Fibroblast of mammary gland (primary cell): ENCODE data around the gene KRT74.
A peak's percentile ranks its signal among the peaks of the same experiment; 100 is the strongest.
"Not testable (repeated sequence)": the region's sequence is repeated elsewhere in the genome, so short reads cannot be mapped to it uniquely, and the experiment has no call there.

Source experiments
- DNase-seq: peaks from one replicate; pipeline ENCODE4 v3.0.0-alpha.2; 2010; ENCODE audit warnings: low read depth
- H3K4me3 ChIP-seq: 2 replicates; pipeline ENCODE4 v1.5.1; 2011; ENCODE audit warnings: low read depth, mild to moderate bottlenecking, low read length, moderate library complexity; ENCODE audit not compliant: control insufficient read depth
- CTCF ChIP-seq: conservative IDR thresholded peaks from 2 replicates; pipeline ENCODE4 v1.5.1; 2011; ENCODE audit warnings: low read depth, low read length, inconsistent platforms; ENCODE audit not compliant: control insufficient read depth, insufficient read depth

The KRT74 gene

GRCh38 chr12:52603314-52603713 lies 29.7 kb upstream of the KRT74 start:
- TF ChIP-seq CTCF = no peak
- DNase-seq = peak; percentile 11
- H3K4me3 ChIP-seq = no peak overlapping the region

GRCh38 chr12:52602552-52602951 lies 28.9 kb upstream of the KRT74 start:
- no peak overlapping the region for H3K4me3 ChIP-seq
- no peak for DNase-seq
- no peak for TF ChIP-seq CTCF

GRCh38 chr12:52601671-52602070 lies 28.0 kb upstream of the KRT74 start:
- no peak for DNase-seq
- no peak for TF ChIP-seq CTCF
- H3K4me3 ChIP-seq = no peak overlapping the region

GRCh38 chr12:52600941-52601481 lies 27.4 kb upstream of the KRT74 start, which contains the start of gene KRT72:
KRT72 (minus strand) TSS chr12:52601463; CDS start chr12:52601452, 11 bp downstream.
- DNase-seq = no peak
- no peak for TF ChIP-seq CTCF

GRCh38 chr12:52600475-52600874 lies 26.8 kb upstream of the KRT74 start:
- DNase-seq = no peak
- TF ChIP-seq CTCF = no peak
- H3K4me3 ChIP-seq = no peak overlapping the region

More at GRCh38 chr12:52600941-52601481, 27.4 kb upstream of the KRT74 start, which contains the start of gene KRT72:
- no peak within 1 kb of the TSS for H3K4me3 ChIP-seq

- DNase-seq = no peak
- TF ChIP-seq CTCF = no peak
- H3K4me3 ChIP-seq = no peak overlapping the region
Observed at GRCh38 chr12:52600071-52600470, 26.4 kb upstream of the KRT74 start.

GRCh38 chr12:52598966-52599365 lies 25.3 kb upstream of the KRT74 start:
- H3K4me3 ChIP-seq = no peak overlapping the region
- DNase-seq = no peak
- no peak for TF ChIP-seq CTCF

- not testable (repeated sequence) for H3K4me3 ChIP-seq
Observed at GRCh38 chr12:52594237-52594636, 20.6 kb upstream of the KRT74 start.

More at GRCh38 chr12:52594237-52594636, 20.6 kb upstream of the KRT74 start:
- not testable (repeated sequence) for DNase-seq
